COLO668 (cell line): Measurements from ENCODE around the gene ARHGAP15.
A peak's percentile ranks its signal among the peaks of the same experiment; 100 is the strongest.

Experiments used
- DNase-seq: peaks from one replicate; lab custom pipeline; 2025; ENCODE audit not compliant: unreplicated experiment; lab: John Stamatoyannopoulos, UW

ARHGAP15 gene

GRCh38 chr2:143608063-143608423, 478.8 kb downstream of the ARHGAP15 start:
- no peak for DNase-seq

GRCh38 chr2:143608758-143609157, 479.5 kb downstream of the ARHGAP15 start:
- no peak for DNase-seq

GRCh38 chr2:143611336-143611735, 482.1 kb downstream of the ARHGAP15 start:
- DNase-seq, result no peak

GRCh38 chr2:143615562-143615961, 486.3 kb downstream of the ARHGAP15 start:
- DNase-seq, result no peak

- no peak for DNase-seq
These were observed 487.2 kb downstream of the ARHGAP15 start for GRCh38 chr2:143616452-143616851.

GRCh38 chr2:143617803-143618415, 488.7 kb downstream of the ARHGAP15 start:
- DNase-seq, result no peak

- no peak for DNase-seq
These were observed 492.9 kb downstream of the ARHGAP15 start for GRCh38 chr2:143622106-143622505.

- no peak for DNase-seq
These were observed 494.2 kb downstream of the ARHGAP15 start for GRCh38 chr2:143623231-143623908.

GRCh38 chr2:143623909-143624260, 494.7 kb downstream of the ARHGAP15 start:
- no peak for DNase-seq

- DNase-seq, result no peak
These were observed 500.1 kb downstream of the ARHGAP15 start for GRCh38 chr2:143629340-143629739.

- no peak for DNase-seq
These were observed 503.6 kb downstream of the ARHGAP15 start for GRCh38 chr2:143632751-143633374.

GRCh38 chr2:143633419-143633818, 504.2 kb downstream of the ARHGAP15 start:
- no peak for DNase-seq

GRCh38 chr2:143635302-143635701, 506.1 kb downstream of the ARHGAP15 start:
- DNase-seq, result no peak

- DNase-seq, result no peak
These were observed 506.7 kb downstream of the ARHGAP15 start for GRCh38 chr2:143635936-143636335.

GRCh38 chr2:143640826-143641225, 511.6 kb downstream of the ARHGAP15 start:
- no peak for DNase-seq

- DNase-seq, result no peak
These were observed 516.9 kb downstream of the ARHGAP15 start for GRCh38 chr2:143645921-143646645.

- no peak for DNase-seq
These were observed 520.1 kb downstream of the ARHGAP15 start for GRCh38 chr2:143649226-143649740.

- no peak for DNase-seq
These were observed 523.5 kb downstream of the ARHGAP15 start for GRCh38 chr2:143652692-143653091.

- DNase-seq, result no peak
These were observed 539.0 kb downstream of the ARHGAP15 start for GRCh38 chr2:143668234-143668633.

GRCh38 chr2:143674051-143674450, 544.8 kb downstream of the ARHGAP15 start:
- no peak for DNase-seq

GRCh38 chr2:143675021-143675420, 545.8 kb downstream of the ARHGAP15 start:
- no peak for DNase-seq

- peak; percentile 45 for DNase-seq
These were observed 550.4 kb downstream of the ARHGAP15 start for GRCh38 chr2:143679617-143680016.
